OCI-LY7 (cell line): Measurements from ENCODE around the gene ARID5B. TPM values are rescaled to one million over a fixed set of nuclear protein-coding genes. Genes with fewer than 3 reads are reported as not detected.

Experiments
- BruUV-seq: library from RNA; stranded (reverse); fragments of 400-500 nt; replicated peaks from 2 replicates; lab custom pipeline; 2021; lab: Mats Ljungman, UMichigan
- CTCF ChIA-PET: fragments of 300-600 bp; sonication (Branson Sonifier 250); formaldehyde crosslinking; loops from one replicate; lab custom pipeline; 2022; ENCODE audit warnings: antibody characterized with exemption; ENCODE audit not compliant: unreplicated experiment; lab: Charles Lee
- POLR2A ChIA-PET: fragments of 300-600 bp; sonication (Branson Sonifier 250); formaldehyde crosslinking; loops from one replicate; lab custom pipeline; 2022; ENCODE audit warnings: antibody characterized with exemption; lab: Charles Lee
- DNase-seq: peaks from one replicate; pipeline ENCODE4 v3.0.0-alpha.2; 2015; ENCODE audit warnings: low spot score
- H2AFZ ChIP-seq: fragments of 200-600 bp; sonication (generic), shearing (Covaris generic); 2 replicates; pipeline ENCODE4 v1.6.1; 2014; ENCODE audit warnings: mild to moderate bottlenecking, antibody characterized with exemption, low read length, moderate library complexity
- H3K27ac ChIP-seq: fragments of 200-600 bp; sonication (generic); 2 replicates; pipeline ENCODE4 v1.5.1; 2014; ENCODE audit warnings: mixed run types, low read depth, mild to moderate bottlenecking, moderate library complexity, low read length, inconsistent platforms; ENCODE audit not compliant: poor library complexity, severe bottlenecking
- H3K36me3 ChIP-seq: fragments of 200-600 bp; sonication (generic); 2 replicates; pipeline ENCODE4 v1.6.1; 2014; ENCODE audit warnings: mild to moderate bottlenecking, antibody characterized with exemption, low read length, moderate library complexity, mixed read lengths; ENCODE audit not compliant: insufficient read depth
- H3K4me1 ChIP-seq: fragments of 200-600 bp; sonication (generic); 2 replicates; pipeline ENCODE4 v1.5.1; 2014; ENCODE audit warnings: mild to moderate bottlenecking, low read length; ENCODE audit not compliant: insufficient read depth, poor library complexity, severe bottlenecking
- H3K4me2 ChIP-seq: fragments of 200-600 bp; sonication (generic); 2 replicates; pipeline ENCODE4 v1.6.1; 2014; ENCODE audit warnings: mild to moderate bottlenecking, low read length
- H3K4me3 ChIP-seq: fragments of 200-600 bp; sonication (generic); 2 replicates; pipeline ENCODE4 v1.5.1; 2014; ENCODE audit warnings: mild to moderate bottlenecking, low read depth, low read length; ENCODE audit not compliant: poor library complexity, severe bottlenecking
- H3K79me2 ChIP-seq: fragments of 200-600 bp; sonication (generic); 2 replicates; pipeline ENCODE4 v1.6.1; 2016; ENCODE audit warnings: low read depth, mild to moderate bottlenecking, low read length, moderate library complexity, mixed read lengths; ENCODE audit not compliant: insufficient read depth
- H3K9me2 ChIP-seq: fragments of 200-600 bp; sonication (generic); 2 replicates; pipeline ENCODE4 v1.6.1; 2016; ENCODE audit warnings: mild to moderate bottlenecking, low read length, mixed read lengths; ENCODE audit not compliant: insufficient read depth
- H3K9me3 ChIP-seq: fragments of 200-600 bp; sonication (generic); 2 replicates; pipeline ENCODE4 v1.6.1; 2014; ENCODE audit warnings: mild to moderate bottlenecking, mixed run types, low read length, mixed read lengths
- H4K20me1 ChIP-seq: fragments of 200-600 bp; sonication (generic); 2 replicates; pipeline ENCODE4 v1.6.1; 2014; ENCODE audit warnings: mild to moderate bottlenecking, antibody characterized with exemption, low read length, moderate library complexity, mixed read lengths; ENCODE audit not compliant: insufficient read depth
- CTCF ChIP-seq: fragments of 200-600 bp; sonication (generic); conservative IDR thresholded peaks from 2 replicates; pipeline ENCODE4 v1.5.1; 2014; ENCODE audit warnings: mild to moderate bottlenecking, antibody characterized with exemption, low read length, moderate library complexity, mixed read lengths
- EZH2phosphoT487 ChIP-seq: fragments of 200-600 bp; sonication (generic); IDR thresholded peaks from 2 replicates; pipeline ENCODE4 v1.6.1; 2018; ENCODE audit warnings: low read depth, borderline replicate concordance, mild to moderate bottlenecking, mixed run types, antibody characterized with exemption, low read length, moderate library complexity, mixed read lengths
- intact Hi-C: fragments of 100-400 bp; cut with micrococcal nuclease; formaldehyde crosslinking; loops from one replicate; pipeline ENCODE4 v1.10.0; 2022; ENCODE audit not compliant: unreplicated experiment
- total RNA-seq, 2 experiments: library from RNA; depleted of rRNA in 1 of 2; stranded (reverse); fragments of >200 nt in 1 of 2; shearing (Covaris generic) in 1 of 2; gene quantifications; 2 replicates each; pipeline ENCODE4 v1.2.3, GENCODE V29; 2014 to 2022

Gene ARID5B
- total RNA-seq, 2 experiments from 2014 or later, result 38.0 to 56.7 TPM

- no peak overlapping the region for H3K4me2 ChIP-seq
- no peaks in the 10 kb centered on the region for H3K9me2 ChIP-seq
- ChIA-PET CTCF (no interaction called here), POLR2A (interaction anchor here (1.7 kb wide), 1 partner anchor 12 kb away, joined by 4 read pairs; no protein-coding TSS in a partner anchor)
- H3K9me3 ChIP-seq, result no peaks in the 10 kb centered on the region
- no peaks in the 10 kb centered on the region for H4K20me1 ChIP-seq
- H3K36me3 ChIP-seq, result no peaks in the 10 kb centered on the region
- TF ChIP-seq CTCF (no peak), EZH2phosphoT487 (no peak)
- no peaks in the 10 kb centered on the region for H3K79me2 ChIP-seq
- no peak overlapping the region for H3K27ac ChIP-seq
- intact Hi-C loops, result no loop called here
- no peaks in the 10 kb centered on the region for H3K4me1 ChIP-seq
- BruUV-seq, result no TSS peak
- H2AFZ ChIP-seq, result no peak overlapping the region
- DNase-seq, result no peak
- no peak overlapping the region for H3K4me3 ChIP-seq
These were observed 30.0 kb upstream of the ARID5B start for GRCh38 chr10:61871487-61871886.

GRCh38 chr10:61877887-61878739 is 23.4 kb upstream of the ARID5B start:
- Histone ChIP-seq H3K9me3 (no peaks in the 10 kb centered on the region), H3K9me2 (no peaks in the 10 kb centered on the region), H4K20me1 (no peaks in the 10 kb centered on the region), H3K4me1 (no peaks in the 10 kb centered on the region), H3K27ac (no peak overlapping the region), H3K4me2 (no peak overlapping the region), H2AFZ (no peak overlapping the region), H3K4me3 (no peak overlapping the region), H3K79me2 (no peaks in the 10 kb centered on the region), H3K36me3 (no peaks in the 10 kb centered on the region)
- BruUV-seq, result no TSS peak
- ChIA-PET POLR2A (interaction anchor here (0.6 to 0.7 kb wide), 2 partner anchors 35 to 303 kb away, joined by 3 read pairs; no protein-coding TSS in a partner anchor), CTCF (no interaction called here)
- DNase-seq, result no peak
- TF ChIP-seq CTCF (no peak), EZH2phosphoT487 (no peak)
- intact Hi-C loops, result no loop called here

GRCh38 chr10:61878740-61879068 is 22.8 kb upstream of the ARID5B start:
- CTCF ChIA-PET, result no interaction called here

More at GRCh38 chr10:61878740-61879068, 22.8 kb upstream of the ARID5B start:
- Histone ChIP-seq H3K9me2 (no peaks in the 10 kb centered on the region), H2AFZ (no peak overlapping the region), H3K27ac (no peak overlapping the region), H3K4me1 (peaks cover 4% of the 10 kb centered on the region), H3K9me3 (no peaks in the 10 kb centered on the region), H3K4me2 (no peak overlapping the region), H3K79me2 (no peaks in the 10 kb centered on the region), H4K20me1 (no peaks in the 10 kb centered on the region), H3K36me3 (no peaks in the 10 kb centered on the region), H3K4me3 (no peak overlapping the region)
- no TSS peak for BruUV-seq
- intact Hi-C loops, result no loop called here
- DNase-seq, result no peak
- no peak for TF ChIP-seq CTCF
- TF ChIP-seq EZH2phosphoT487, result no peak
- POLR2A ChIA-PET, result no interaction called here
